Retinal pigment epithelial cell (primary cell): ENCODE measurements around the gene SETD2.
A peak's percentile ranks its signal among the peaks of the same experiment; 100 is the strongest.

ENCODE experiments used
- DNase-seq: peaks from one replicate; pipeline ENCODE4 v3.0.0-alpha.2; 2010; ENCODE audit warnings: low read depth
- H3K4me3 ChIP-seq: 2 replicates; pipeline ENCODE4 v1.5.1; 2011; ENCODE audit warnings: mild to moderate bottlenecking, low read length, control low read depth, moderate library complexity
- CTCF ChIP-seq: conservative IDR thresholded peaks from 2 replicates; pipeline ENCODE4 v1.5.1; 2011; ENCODE audit warnings: low read depth, low read length, control low read depth, inconsistent platforms

The SETD2 gene

GRCh38 chr3:47005212-47006144 is 158.4 kb downstream of the SETD2 start:
- no peak for DNase-seq
- no peak for TF ChIP-seq CTCF
- no peak overlapping the region for H3K4me3 ChIP-seq

- H3K4me3 ChIP-seq, result no peak overlapping the region
- no peak for DNase-seq
- no peak for TF ChIP-seq CTCF
These were observed 159.3 kb downstream of the SETD2 start for GRCh38 chr3:47004369-47005211.

GRCh38 chr3:47003461-47004368 is 160.2 kb downstream of the SETD2 start:
- DNase-seq, result no peak
- no peak for TF ChIP-seq CTCF
- H3K4me3 ChIP-seq, result no peak overlapping the region

DNA sequence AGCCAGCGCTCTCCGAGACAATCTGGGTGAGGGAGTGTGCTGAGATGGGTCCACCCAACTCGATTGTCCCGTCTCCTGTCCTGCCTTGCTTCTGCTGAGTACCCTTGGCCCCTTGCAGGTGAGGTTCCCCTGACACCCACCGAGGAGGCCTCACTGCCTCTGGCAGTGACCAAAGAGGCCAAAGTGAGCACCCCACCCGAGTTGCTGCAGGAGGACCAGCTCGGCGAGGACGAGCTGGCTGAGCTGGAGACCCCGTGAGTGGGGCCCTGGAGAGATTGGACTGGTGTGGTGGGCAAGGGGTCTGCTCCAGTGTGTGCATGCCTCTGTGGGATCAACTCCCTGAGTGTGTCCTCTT is 160.9 kb downstream of the SETD2 start:
- no peak for DNase-seq
- H3K4me3 ChIP-seq, result no peak overlapping the region
- no peak for TF ChIP-seq CTCF

DNA sequence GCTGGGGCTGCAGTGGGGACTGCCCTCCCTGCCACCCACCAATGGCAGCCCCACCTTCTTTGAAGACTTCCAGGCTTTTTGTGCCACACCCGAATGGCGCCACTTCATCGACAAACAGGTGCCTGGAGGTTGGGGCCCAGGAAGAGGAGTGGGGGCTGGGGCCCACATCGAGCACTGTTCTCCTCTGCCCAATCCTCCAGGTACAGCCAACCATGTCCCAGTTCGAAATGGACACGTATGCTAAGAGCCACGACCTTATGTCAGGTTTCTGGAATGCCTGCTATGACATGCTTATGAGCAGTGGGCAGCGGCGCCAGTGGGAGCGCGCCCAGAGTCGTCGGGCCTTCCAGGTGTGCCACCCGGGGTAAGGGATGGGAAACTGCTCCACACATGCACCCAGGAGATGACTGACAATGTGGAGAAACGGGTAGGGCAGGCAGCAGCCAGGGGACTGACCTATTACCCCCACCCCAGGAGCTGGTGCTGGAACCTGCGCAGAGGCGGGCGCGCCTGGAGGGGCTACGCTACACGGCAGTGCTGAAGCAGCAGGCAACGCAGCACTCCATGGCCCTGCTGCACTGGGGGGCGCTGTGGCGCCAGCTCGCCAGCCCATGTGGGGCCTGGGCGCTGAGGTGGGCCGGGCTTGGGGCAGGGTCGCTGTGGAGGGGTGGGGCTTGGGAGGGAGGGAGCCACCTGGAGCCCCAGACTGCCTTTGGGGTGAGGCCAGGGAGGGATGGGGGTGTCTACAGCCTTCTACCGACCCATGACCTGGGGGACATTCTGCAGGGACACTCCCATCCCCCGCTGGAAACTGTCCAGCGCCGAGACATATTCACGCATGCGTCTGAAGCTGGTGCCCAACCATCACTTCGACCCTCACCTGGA is 161.5 kb downstream of the SETD2 start:
- no peak overlapping the region for H3K4me3 ChIP-seq
- DNase-seq, result no peak
- peak; percentile 12 for TF ChIP-seq CTCF

DNA sequence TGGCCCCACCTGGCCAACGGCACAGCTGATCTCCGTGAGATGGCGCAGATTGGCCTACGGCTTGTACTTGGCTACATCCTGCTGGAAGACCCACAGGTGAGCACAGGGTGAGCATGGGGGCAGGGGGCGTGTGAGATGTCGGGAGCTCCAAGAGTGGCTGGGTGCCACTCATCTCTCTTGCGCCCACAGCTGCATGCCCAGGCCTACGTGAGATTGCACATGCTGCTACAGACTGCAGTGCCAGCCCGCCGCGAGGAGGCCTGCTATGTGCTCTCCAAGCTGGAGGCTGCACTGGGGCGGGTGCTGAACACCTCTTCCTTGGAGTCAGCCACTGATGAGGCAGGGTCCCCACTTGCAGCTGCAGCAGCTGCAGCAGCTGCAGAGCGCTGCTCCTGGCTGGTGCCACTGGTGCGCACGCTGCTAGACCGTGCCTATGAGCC is 162.2 kb downstream of the SETD2 start:
- DNase-seq, result no peak
- H3K4me3 ChIP-seq, result no peak overlapping the region
- no peak for TF ChIP-seq CTCF
